ENCODE measurements around the gene SDC4. TPM values are rescaled to one million over a fixed set of nuclear protein-coding genes. Genes with fewer than 3 reads are reported as not detected.
"Not testable (repeated sequence)": the region's sequence is repeated elsewhere in the genome, so short reads cannot be mapped to it uniquely, and the experiment has no call there.

SDC4 gene
- total RNA-seq, 1 donor from 2014 or later, result 21.9 TPM

GRCh38 chr20:45365444-45365970 lies 17.3 kb upstream of the SDC4 start:
- intact Hi-C loops (cut with micrococcal nuclease), result loop anchor here (10.0 kb wide), 1 partner anchor 401 kb away; the partner anchor contains the start of genes STK4 and TOMM34

DNA sequence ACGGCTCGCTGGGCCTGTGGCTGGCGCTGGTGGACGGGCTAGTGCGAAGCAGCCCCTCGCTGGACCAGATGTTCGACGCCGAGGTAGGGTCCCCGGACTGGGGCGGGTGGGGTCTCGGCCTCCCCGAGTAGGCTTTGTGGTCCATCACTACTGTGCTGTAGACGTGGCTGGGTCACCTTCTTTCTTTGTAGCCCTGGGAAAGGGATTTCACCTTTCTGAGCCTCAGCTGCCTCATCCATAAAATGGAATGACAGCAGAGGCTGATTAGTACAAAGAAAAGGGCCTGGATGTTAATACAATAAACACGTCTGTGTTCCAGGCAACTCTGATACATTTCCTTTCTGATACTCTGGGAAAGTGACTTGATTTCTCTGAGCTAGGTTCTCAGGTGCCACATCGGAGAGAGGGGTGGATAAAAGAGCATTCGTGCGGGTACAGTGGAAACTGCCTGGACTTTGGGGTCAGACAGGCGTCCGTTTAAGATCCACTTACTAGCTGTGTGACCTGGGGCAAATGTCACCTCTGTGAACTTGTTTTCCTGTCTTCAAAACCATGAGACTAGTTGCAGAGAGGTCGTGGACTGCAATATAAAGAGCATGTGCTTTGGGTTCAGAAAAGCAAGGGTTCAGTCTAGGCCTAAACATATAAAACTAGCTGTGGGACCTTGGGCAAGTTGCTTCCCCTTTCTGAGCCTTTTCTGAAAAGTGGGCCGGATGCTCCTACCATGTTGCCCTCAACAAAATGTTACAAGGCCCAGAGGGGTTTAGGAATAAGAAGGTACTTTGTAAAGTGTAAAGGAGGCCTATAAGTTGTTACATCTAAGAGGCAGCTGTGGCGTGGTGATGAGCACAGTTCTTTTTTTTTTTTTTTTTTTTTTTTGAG lies 15.6 kb upstream of the SDC4 start:
- intact Hi-C loops (cut with micrococcal nuclease), result loop anchor here (1.0 to 10.0 kb wide), 9 partner anchors 9 to 607 kb away; partner anchors contain the start of genes ACOT8, PIGT, SDC4 and STK4

GRCh38 chr20:45362804-45363610 lies 14.8 kb upstream of the SDC4 start, which contains the start of gene SYS1:
SYS1 (plus strand) TSS chr20:45363156; CDS start chr20:45363532, 376 bp downstream.
- intact Hi-C loops (cut with micrococcal nuclease), result loop anchor here (1.0 to 10.0 kb wide), 9 partner anchors 8 to 608 kb away; partner anchors contain the start of genes ACOT8, PIGT, SDC4 and STK4

DNA sequence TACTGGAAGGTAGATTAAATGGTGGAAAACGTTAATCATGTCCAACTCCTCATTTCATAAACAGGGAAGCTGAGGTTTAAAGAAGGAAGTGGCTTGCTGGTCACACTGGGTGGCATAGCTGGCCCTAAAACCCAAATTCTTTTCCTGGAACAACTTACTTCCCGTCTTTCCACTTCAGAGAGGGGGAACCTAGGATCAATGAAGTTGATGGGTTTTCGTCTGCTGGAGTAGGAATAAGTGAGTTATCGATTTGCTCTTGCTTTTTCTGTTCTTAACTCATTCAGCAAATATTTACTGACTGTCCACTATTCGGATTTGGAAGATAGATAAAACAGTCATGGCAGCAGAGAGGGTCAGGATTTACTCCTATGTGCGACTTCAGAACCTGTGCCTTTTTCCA lies 13.6 kb upstream of the SDC4 start:
- intact Hi-C loops (cut with micrococcal nuclease), result loop anchor here (2.0 to 10.0 kb wide), 4 partner anchors 43 to 609 kb away; partner anchors contain the start of genes ACOT8, STK4, TOMM34 and ZSWIM3

GRCh38 chr20:45359406-45360148 lies 11.4 kb upstream of the SDC4 start:
- intact Hi-C loops (cut with micrococcal nuclease), result loop anchor here (10.0 kb wide), 1 partner anchor 395 kb away; the partner anchor contains the start of genes STK4 and TOMM34

DNA sequence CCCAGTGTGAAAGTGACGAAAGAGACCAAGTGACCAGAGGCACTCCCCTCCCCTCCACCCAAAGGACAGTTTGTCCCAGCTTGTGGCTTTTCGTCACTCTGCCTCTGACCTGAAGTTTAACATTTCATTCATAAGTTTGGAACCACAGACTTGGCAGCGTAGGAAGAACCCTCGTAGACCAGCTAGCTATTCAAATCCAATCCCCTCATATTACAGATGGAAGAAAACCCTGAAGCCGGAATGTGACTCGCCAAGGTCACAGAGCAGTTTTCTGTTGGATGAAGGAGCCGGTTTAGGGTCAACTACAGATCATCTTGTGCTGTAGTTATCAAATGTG lies 10.8 kb upstream of the SDC4 start:
- intact Hi-C loops (cut with micrococcal nuclease), result no loop called here

DNA sequence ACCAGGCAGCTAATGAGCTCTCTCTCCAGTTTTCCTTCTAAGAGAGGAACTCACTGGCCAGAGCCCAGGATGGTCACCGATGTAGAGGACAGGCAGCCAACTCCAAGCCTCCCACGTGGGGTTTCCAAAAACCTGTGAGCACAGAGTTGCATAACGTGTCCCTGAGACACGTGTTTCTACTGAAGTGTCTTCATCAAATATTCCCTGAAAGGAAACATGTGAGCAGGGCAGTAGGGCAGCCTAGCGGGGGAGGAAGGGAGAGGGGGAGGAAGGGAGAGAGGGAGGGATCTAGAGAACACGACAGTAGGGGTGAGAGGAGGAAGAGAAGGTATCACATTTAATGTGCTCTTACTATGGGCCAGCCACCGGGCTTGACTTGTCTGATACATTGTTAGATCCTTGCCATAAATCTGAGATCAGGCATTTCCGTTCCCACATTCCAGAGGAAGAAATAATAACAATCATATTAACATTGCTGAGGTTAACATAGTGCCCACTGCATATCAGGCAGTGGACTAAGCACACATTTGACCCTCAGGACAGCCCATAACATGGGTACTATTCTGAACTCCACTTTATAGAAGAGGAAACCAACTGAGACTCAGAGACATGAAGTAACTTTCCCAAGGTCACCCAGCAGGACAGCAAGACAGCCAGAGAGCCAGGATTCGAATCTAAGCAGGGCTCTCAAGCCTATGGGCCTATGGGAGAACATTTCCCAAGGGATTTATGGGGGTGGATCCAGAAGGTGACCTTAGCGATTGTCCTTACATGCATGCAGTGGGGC lies 10.3 kb upstream of the SDC4 start:
- intact Hi-C loops (cut with micrococcal nuclease), result no loop called here

- intact Hi-C loops (cut with micrococcal nuclease), result loop anchor here (1.0 kb wide), 1 partner anchor 8 kb away; the partner anchor contains the start of gene SYS1
These were observed 7.2 kb upstream of the SDC4 start for GRCh38 chr20:45355209-45356084.

GRCh38 chr20:45354423-45355208 lies 6.4 kb upstream of the SDC4 start:
- intact Hi-C loops (cut with micrococcal nuclease), result loop anchor here (1.0 kb wide), 1 partner anchor 9 kb away; the partner anchor contains the start of gene SYS1

DNA sequence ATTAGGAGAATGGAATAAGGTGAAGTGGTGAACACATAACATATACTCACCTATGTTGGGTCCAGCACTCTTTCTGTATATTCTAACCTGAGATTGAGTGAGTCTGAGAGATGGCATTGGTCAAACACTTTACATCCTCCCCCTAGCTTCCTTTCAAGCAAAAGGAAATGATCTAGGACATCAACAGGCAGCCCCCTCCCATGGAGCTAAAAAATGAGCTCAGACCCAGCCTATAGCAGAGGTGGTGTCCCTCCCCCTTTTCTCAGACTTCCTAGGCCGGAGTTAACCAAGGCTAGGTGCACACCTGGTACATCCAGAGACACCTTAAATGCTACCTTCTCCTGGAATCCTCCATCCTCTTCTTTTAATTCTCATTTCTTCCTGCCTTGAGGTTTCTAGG lies 5.5 kb upstream of the SDC4 start:
- intact Hi-C loops (cut with micrococcal nuclease), result no loop called here

DNA sequence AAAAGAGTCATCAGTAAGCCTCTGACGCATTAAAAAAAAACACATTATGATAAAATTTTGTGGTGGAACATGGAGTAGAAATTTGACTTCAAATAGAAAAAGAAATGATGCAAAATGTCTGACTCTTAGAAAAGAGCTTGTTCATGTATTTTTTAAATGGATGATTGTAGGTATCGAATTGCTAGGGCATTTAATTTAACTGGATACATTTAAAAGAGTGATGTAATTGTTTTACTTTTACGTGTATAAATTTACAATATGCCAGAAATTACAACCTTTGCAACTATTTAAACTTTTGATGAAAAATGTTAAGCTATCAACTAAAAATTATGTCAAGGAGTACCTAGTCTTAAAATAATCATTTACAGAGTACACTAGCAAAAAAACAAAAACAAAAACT lies 4.5 kb upstream of the SDC4 start:
- intact Hi-C loops (cut with micrococcal nuclease), result no loop called here

GRCh38 chr20:45350795-45351194 lies 2.6 kb upstream of the SDC4 start:
- intact Hi-C loops (cut with micrococcal nuclease), result not testable (repeated sequence)

GRCh38 chr20:45350217-45350616 lies 2.0 kb upstream of the SDC4 start:
- intact Hi-C loops (cut with micrococcal nuclease), result no loop called here

GRCh38 chr20:45347297-45347935 lies 808 bp downstream of the SDC4 start:
- intact Hi-C loops (cut with micrococcal nuclease), result no loop called here

DNA sequence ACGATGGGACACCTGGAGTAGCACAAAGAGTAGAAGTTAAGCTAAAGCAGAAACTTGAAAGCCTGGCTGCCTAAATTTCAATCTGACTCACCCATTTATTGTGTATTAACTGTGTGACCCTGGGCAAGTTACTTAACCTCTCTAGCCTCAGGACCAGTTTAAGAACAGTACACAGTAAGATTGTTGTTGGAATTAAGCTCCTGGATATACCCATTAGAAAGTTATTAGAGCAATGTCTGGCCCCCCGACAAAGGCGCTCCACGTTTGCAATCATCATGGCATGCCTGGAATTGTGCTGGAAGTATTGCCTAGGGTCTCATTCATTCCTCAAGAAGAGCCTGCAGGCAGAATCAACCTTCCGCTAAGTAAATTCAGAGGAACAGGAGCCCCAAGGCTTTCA lies 1.4 kb downstream of the SDC4 start:
- intact Hi-C loops (cut with micrococcal nuclease), result no loop called here

DNA sequence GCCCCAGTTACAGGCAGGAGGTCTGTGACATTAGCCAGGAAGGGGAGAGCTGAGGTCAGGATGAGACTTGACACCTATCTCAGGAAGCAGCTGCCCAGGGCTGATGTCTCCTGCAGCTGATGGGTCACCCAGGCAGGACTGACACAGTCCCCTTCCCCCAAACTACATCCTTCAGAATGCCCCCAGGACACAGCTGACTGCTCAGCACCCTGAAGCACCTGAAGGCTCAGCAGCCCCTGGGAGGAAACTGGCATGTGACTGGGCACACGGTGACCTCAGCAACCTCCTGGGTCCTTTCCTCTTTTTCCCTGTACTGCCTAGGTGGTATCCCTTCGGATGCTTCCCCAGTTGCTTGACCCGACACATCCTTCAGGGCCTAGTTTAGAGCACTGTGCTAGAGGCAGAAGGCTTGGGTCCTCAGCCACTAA lies 1.9 kb downstream of the SDC4 start:
- intact Hi-C loops (cut with micrococcal nuclease), result no loop called here

DNA sequence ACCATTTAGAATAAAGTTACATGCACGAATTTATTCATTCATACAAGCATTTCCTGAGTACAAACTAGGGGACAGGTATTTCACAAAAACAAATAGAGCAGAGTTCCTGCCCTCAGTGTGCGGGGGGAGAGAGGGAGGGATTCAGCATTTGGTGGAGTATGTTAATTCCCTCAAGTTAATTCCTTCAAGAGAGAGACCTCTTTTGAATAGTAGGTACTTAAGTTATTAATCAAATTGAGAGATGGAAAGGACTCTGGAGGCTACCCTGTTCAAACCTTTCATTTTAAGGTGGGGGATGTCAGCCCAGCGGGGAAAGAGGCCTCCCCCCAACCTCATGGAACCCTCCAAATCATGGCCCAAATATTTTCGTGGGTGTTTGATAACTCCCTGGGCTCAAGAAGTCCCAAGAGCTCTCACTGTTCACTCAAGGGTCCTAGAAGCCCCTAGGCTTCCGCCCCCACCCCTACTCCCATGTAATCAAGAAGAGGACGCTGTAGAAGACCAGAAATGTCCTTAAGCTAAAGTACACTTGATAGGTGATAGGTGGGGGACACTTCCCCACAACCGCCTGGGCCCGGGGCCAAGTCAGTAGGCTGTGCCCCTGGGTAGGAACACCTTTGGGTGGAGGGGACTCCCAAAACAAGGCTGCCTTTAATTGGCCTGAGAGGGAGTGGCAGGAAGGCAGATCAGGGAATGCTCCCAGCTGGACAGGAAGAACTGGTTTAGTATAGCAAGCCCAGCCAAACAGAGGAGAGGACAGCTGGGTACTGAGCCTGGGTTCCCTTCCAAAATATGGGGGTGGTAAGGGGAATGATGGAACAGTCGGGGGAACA lies 2.9 kb downstream of the SDC4 start:
- intact Hi-C loops (cut with micrococcal nuclease), result no loop called here

Data from T-helper 2 cell treated with Interferon-gamma antibody and Interleukin-4, amounts not matched to agents 100 ng/mL and 5 ng/mL, for 36 hours (primary cell).